GM18507 (cell line): ENCODE data around the gene SPINK4.

Experiments
- DNase-seq: peaks from one replicate; pipeline ENCODE4 v3.0.0; 2011; ENCODE audit warnings: low read depth; ENCODE audit not compliant: insufficient read length; ENCODE audit errors: extremely low spot score
- FAIRE-seq: peaks from 2 replicates; lab custom pipeline; 2011; peaks lifted over from hg19 to GRCh38; lab: Jason Lieb, UNC

SPINK4 gene

GRCh38 chr9:33254211-33254610 lies 14.2 kb downstream of the SPINK4 start:
- no peak for DNase-seq
- FAIRE-seq: no peak

GRCh38 chr9:33255014-33255413 lies 15.0 kb downstream of the SPINK4 start:
- FAIRE-seq (no peak), DNase-seq (no peak)

GRCh38 chr9:33255471-33255870 lies 15.5 kb downstream of the SPINK4 start:
- no peak for DNase-seq
- FAIRE-seq: no peak

GRCh38 chr9:33256236-33256635 lies 16.3 kb downstream of the SPINK4 start:
- FAIRE-seq (no peak), DNase-seq (no peak)

- DNase-seq (no peak), FAIRE-seq (no peak)
Observed at GRCh38 chr9:33257276-33257675, 17.3 kb downstream of the SPINK4 start.

GRCh38 chr9:33260372-33260771 lies 20.4 kb downstream of the SPINK4 start:
- FAIRE-seq (no peak), DNase-seq (no peak)

- FAIRE-seq (no peak), DNase-seq (no peak)
Observed at GRCh38 chr9:33263131-33264002, 23.4 kb downstream of the SPINK4 start.

- DNase-seq (no peak), FAIRE-seq (peak; percentile 76)
Observed at GRCh38 chr9:33264003-33264472, 24.1 kb downstream of the SPINK4 start.

- peak; percentile 98 for DNase-seq
Observed at GRCh38 chr9:33264473-33265177, 24.7 kb downstream of the SPINK4 start, which contains the start of the genes BAG1 and CHMP5. Gene BAG1 (minus strand): TSS chr9:33264708. Gene CHMP5 (plus strand): TSS chr9:33265049. CDS start chr9:33265079, 30 bp downstream.

GRCh38 chr9:33265211-33265865 lies 25.4 kb downstream of the SPINK4 start:
- DNase-seq: no peak
- FAIRE-seq: no peak

More at GRCh38 chr9:33264473-33265177, 24.7 kb downstream of the SPINK4 start, which contains the start of the genes BAG1 and CHMP5:
- peak; percentile 97 for FAIRE-seq

GRCh38 chr9:33267151-33267767 lies 27.3 kb downstream of the SPINK4 start:
- FAIRE-seq (no peak), DNase-seq (no peak)

- FAIRE-seq: no peak
Observed at GRCh38 chr9:33270146-33270545, 30.2 kb downstream of the SPINK4 start.

GRCh38 chr9:33272061-33272460 lies 32.1 kb downstream of the SPINK4 start:
- FAIRE-seq (no peak), DNase-seq (no peak)

More at GRCh38 chr9:33270146-33270545, 30.2 kb downstream of the SPINK4 start:
- no peak for DNase-seq

- DNase-seq (no peak), FAIRE-seq (no peak)
Observed at GRCh38 chr9:33273266-33273971, 33.5 kb downstream of the SPINK4 start.

- DNase-seq: no peak
- FAIRE-seq: no peak
Observed at GRCh38 chr9:33273972-33274328, 34.0 kb downstream of the SPINK4 start.

GRCh38 chr9:33277484-33277883 lies 37.5 kb downstream of the SPINK4 start:
- FAIRE-seq: no peak
- no peak for DNase-seq

- FAIRE-seq (no peak), DNase-seq (no peak)
Observed at GRCh38 chr9:33285502-33285901, 45.5 kb downstream of the SPINK4 start.

GRCh38 chr9:33287087-33287490 lies 47.1 kb downstream of the SPINK4 start:
- peak; percentile 80 for FAIRE-seq

GRCh38 chr9:33288235-33288634 lies 48.3 kb downstream of the SPINK4 start:
- FAIRE-seq (no peak), DNase-seq (no peak)

More at GRCh38 chr9:33287087-33287490, 47.1 kb downstream of the SPINK4 start:
- DNase-seq: no peak
